Body of pancreas (tissue), 4 donors: ENCODE results near the gene BIN2.

Experiments
- CTCF ChIP-seq, 7 experiments: fragments of 450-650 bp in 4 of 7; fragments of 200-600 bp in 3 of 7; sonication (generic) in 3 of 7; IDR thresholded peaks; one replicate each; pipeline ENCODE4 v1.5.1; 2016 to 2019; ENCODE audit warnings: antibody characterized with exemption in 7 of 7
- POLR2A ChIP-seq, 3 donors: fragments of 450-650 bp; IDR thresholded peaks; one replicate each; pipeline ENCODE4 v1.6.1; 2016; ENCODE audit warnings: antibody characterized with exemption in 3 of 3, mild to moderate bottlenecking in 2 of 3

DNA sequence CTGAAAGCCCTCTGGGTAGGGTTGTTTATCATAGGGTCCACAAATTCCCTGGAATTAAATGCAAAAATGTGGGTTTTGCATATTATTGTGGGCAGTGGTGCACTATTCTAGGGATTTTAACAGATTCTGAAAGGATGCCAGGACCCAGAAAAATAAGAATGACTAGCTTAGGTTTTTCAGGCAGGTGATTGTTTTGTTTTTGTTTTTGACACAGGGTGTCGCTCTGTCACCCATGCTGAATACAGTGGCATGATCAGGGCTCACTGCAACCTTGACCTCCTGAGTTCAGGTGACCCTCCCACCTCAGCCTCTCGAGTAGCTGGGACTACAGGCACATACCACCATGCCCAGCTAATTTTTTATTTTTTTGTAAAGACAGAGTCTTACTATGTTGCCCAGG is 48.0 kb upstream of the BIN2 start:
- TF ChIP-seq CTCF (IDR thresholded peaks at IDR 0.05) (no peak), POLR2A (IDR thresholded peaks at IDR 0.05) (no peak)
